GM23338 (cell line): Measurements from ENCODE around the gene GYS2. TPM values are rescaled to one million over a fixed set of nuclear protein-coding genes. Genes with fewer than 3 reads are reported as not detected.

ENCODE experiments used
- ATAC-seq: fragments of 200-7000 bp; cut with Tn5 transposase; 3 replicates; pipeline ENCODE4 v1.9.1; 2020
- DNase-seq: peaks from one replicate; pipeline ENCODE4 v3.0.0-alpha.2; 2015; ENCODE audit warnings: low spot score
- H2AFZ ChIP-seq: fragments of 200-600 bp; sonication (generic); 2 replicates; pipeline ENCODE4 v1.8.0; 2016; ENCODE audit warnings: antibody characterized with exemption, mild to moderate bottlenecking, moderate library complexity
- H3F3A ChIP-seq: fragments of 200-600 bp; sonication (generic); replicated peaks from 2 replicates; pipeline ENCODE4 v1.8.0; 2017; ENCODE audit warnings: antibody characterized with exemption, mixed run types, low read depth
- H3K27ac ChIP-seq: fragments of 200-600 bp; sonication (generic); 2 replicates; pipeline ENCODE4 v1.6.1; 2016; ENCODE audit warnings: low read depth
- H3K27me3 ChIP-seq: fragments of 200-600 bp; sonication (generic); 2 replicates; pipeline ENCODE4 v1.8.0; 2016; ENCODE audit warnings: mild to moderate bottlenecking, mixed run types, moderate library complexity; ENCODE audit not compliant: insufficient read depth
- H3K36me3 ChIP-seq: fragments of 200-600 bp; sonication (generic); 2 replicates; pipeline ENCODE4 v1.8.0; 2016; ENCODE audit warnings: mild to moderate bottlenecking; ENCODE audit not compliant: insufficient read depth
- H3K4me1 ChIP-seq: fragments of 200-600 bp; sonication (generic); 2 replicates; pipeline ENCODE4 v1.8.0; 2016; ENCODE audit warnings: mild to moderate bottlenecking, moderate library complexity; ENCODE audit not compliant: insufficient read depth
- H3K4me2 ChIP-seq: fragments of 200-600 bp; sonication (generic); 2 replicates; pipeline ENCODE4 v1.7.1; 2017; ENCODE audit warnings: mixed run types
- H3K4me3 ChIP-seq: fragments of 200-600 bp; sonication (generic); 2 replicates; pipeline ENCODE4 v1.6.1; 2016; ENCODE audit warnings: mixed run types
- H3K79me2 ChIP-seq: fragments of 200-600 bp; sonication (generic); replicated peaks from 2 replicates; pipeline ENCODE4 v1.8.0; 2017; ENCODE audit warnings: mild to moderate bottlenecking; ENCODE audit not compliant: insufficient read depth
- H3K9me2 ChIP-seq: fragments of 200-600 bp; sonication (generic); 2 replicates; pipeline ENCODE4 v1.8.0; 2017; ENCODE audit not compliant: insufficient read depth
- H4K20me1 ChIP-seq: fragments of 200-600 bp; sonication (generic); replicated peaks from 2 replicates; pipeline ENCODE4 v1.8.0; 2017; ENCODE audit warnings: mild to moderate bottlenecking; ENCODE audit not compliant: insufficient read depth
- H3K27ac Mint-ChIP-seq: 2 replicates; pipeline ENCODE4 v1.8.0; 2020; ENCODE audit warnings: inconsistent platforms, mild to moderate bottlenecking, moderate library complexity, mixed read lengths
- H3K27me3 Mint-ChIP-seq: 3 replicates; pipeline ENCODE4 v1.8.0; 2022; ENCODE audit warnings: low read depth, mild to moderate bottlenecking, moderate library complexity, mixed read lengths, inconsistent platforms; ENCODE audit not compliant: insufficient read depth, poor library complexity
- H3K36me3 Mint-ChIP-seq: 3 replicates; pipeline ENCODE4 v1.8.0; 2021; ENCODE audit warnings: low read depth, mild to moderate bottlenecking, inconsistent platforms, moderate library complexity, mixed read lengths
- H3K4me1 Mint-ChIP-seq: 3 replicates; pipeline ENCODE4 v1.8.0; 2020; ENCODE audit warnings: mild to moderate bottlenecking, inconsistent platforms, mixed read lengths
- H3K4me3 Mint-ChIP-seq: 3 replicates; pipeline ENCODE4 v1.8.0; 2021; ENCODE audit warnings: moderate library complexity, mild to moderate bottlenecking, inconsistent platforms, mixed read lengths
- H3K9me3 Mint-ChIP-seq: 3 replicates; pipeline ENCODE4 v1.8.0; 2020; ENCODE audit warnings: moderate library complexity, mild to moderate bottlenecking, inconsistent platforms, mixed read lengths
- CTCF ChIP-seq, 2 experiments: fragments of 200-600 bp in 1 of 2; sonication (generic) in 1 of 2; conservative IDR thresholded peaks; 2 replicates each; pipeline versions ENCODE4 v1.5.1 to v1.6.1; 2016 to 2017; ENCODE audit warnings: antibody characterized with exemption in 2 of 2, low read depth in 2 of 2, mild to moderate bottlenecking in 2 of 2, moderate library complexity in 1 of 2
- JUNB ChIP-seq: IDR thresholded peaks from one replicate; pipeline ENCODE4 v1.6.1; 2016; ENCODE audit warnings: antibody characterized with exemption; ENCODE audit not compliant: unreplicated experiment
- NANOG ChIP-seq: IDR thresholded peaks from 2 replicates; pipeline ENCODE4 v1.6.1; 2016; ENCODE audit warnings: antibody characterized with exemption, borderline replicate concordance
- STAT1 ChIP-seq: IDR thresholded peaks from one replicate; pipeline ENCODE4 v1.6.1; 2016; ENCODE audit warnings: antibody characterized with exemption; ENCODE audit not compliant: unreplicated experiment
- ZNF114 ChIP-seq: fragments of 250-450 bp; sonication (Bioruptor Pico); IDR thresholded peaks from 2 replicates; pipeline ENCODE4 v1.5.0; 2020; ENCODE audit warnings: mild to moderate bottlenecking, moderate library complexity
- polyA plus RNA-seq: library from polyadenylated mRNA; unstranded; fragments of >200 nt; fragmentation: Nextera tagmentation; extraction: Ambion mirVana; gene quantifications from 2 replicates; pipeline ENCODE4 v1.2.1, GENCODE V29; 2016
- total RNA-seq: library from RNA; depleted of rRNA; stranded (reverse); fragments of >200 nt; shearing (Covaris generic); gene quantifications from 2 replicates; pipeline ENCODE4 v1.2.3, GENCODE V29; 2014
- TF ChIP-seq, protein P1 (sequence below): IDR thresholded peaks from 2 replicates; pipeline ENCODE4 v1.6.1; 2016; ENCODE audit warnings: antibody characterized with exemption
- TF ChIP-seq, protein P2 (sequence below): fragments of 250-450 bp; sonication (Bioruptor Pico); IDR thresholded peaks from 2 replicates; pipeline ENCODE4 v1.5.0; 2020; ENCODE audit warnings: mild to moderate bottlenecking, moderate library complexity

GYS2 gene
- total and polyA plus RNA-seq, 2 experiments from 2014 or later: not detected

GRCh38 chr12:21617030-21617429 lies 12.4 kb upstream of the GYS2 start:
- H3K4me3 Mint-ChIP-seq: no peak overlapping the region
- no peak overlapping the region for H3K4me2 ChIP-seq
- H3K27me3 Mint-ChIP-seq: no peaks in the 10 kb centered on the region
- no peak overlapping the region for H3K27ac Mint-ChIP-seq
- no peak overlapping the region for H3K4me3 ChIP-seq
- no peaks in the 10 kb centered on the region for H3K27me3 ChIP-seq
- no peak for TF ChIP-seq CTCF (conservative IDR thresholded peaks at IDR 0.05; ENCODE audit: low read depth in 2 of 2)
- no peak for TF ChIP-seq JUNB
- TF ChIP-seq NANOG: no peak
- TF ChIP-seq, protein P1, sequence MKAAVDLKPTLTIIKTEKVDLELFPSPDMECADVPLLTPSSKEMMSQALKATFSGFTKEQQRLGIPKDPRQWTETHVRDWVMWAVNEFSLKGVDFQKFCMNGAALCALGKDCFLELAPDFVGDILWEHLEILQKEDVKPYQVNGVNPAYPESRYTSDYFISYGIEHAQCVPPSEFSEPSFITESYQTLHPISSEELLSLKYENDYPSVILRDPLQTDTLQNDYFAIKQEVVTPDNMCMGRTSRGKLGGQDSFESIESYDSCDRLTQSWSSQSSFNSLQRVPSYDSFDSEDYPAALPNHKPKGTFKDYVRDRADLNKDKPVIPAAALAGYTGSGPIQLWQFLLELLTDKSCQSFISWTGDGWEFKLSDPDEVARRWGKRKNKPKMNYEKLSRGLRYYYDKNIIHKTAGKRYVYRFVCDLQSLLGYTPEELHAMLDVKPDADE: no peak
- no peak for TF ChIP-seq ZNF114 (CRISPR knock-in tag)
- TF ChIP-seq, protein P2, sequence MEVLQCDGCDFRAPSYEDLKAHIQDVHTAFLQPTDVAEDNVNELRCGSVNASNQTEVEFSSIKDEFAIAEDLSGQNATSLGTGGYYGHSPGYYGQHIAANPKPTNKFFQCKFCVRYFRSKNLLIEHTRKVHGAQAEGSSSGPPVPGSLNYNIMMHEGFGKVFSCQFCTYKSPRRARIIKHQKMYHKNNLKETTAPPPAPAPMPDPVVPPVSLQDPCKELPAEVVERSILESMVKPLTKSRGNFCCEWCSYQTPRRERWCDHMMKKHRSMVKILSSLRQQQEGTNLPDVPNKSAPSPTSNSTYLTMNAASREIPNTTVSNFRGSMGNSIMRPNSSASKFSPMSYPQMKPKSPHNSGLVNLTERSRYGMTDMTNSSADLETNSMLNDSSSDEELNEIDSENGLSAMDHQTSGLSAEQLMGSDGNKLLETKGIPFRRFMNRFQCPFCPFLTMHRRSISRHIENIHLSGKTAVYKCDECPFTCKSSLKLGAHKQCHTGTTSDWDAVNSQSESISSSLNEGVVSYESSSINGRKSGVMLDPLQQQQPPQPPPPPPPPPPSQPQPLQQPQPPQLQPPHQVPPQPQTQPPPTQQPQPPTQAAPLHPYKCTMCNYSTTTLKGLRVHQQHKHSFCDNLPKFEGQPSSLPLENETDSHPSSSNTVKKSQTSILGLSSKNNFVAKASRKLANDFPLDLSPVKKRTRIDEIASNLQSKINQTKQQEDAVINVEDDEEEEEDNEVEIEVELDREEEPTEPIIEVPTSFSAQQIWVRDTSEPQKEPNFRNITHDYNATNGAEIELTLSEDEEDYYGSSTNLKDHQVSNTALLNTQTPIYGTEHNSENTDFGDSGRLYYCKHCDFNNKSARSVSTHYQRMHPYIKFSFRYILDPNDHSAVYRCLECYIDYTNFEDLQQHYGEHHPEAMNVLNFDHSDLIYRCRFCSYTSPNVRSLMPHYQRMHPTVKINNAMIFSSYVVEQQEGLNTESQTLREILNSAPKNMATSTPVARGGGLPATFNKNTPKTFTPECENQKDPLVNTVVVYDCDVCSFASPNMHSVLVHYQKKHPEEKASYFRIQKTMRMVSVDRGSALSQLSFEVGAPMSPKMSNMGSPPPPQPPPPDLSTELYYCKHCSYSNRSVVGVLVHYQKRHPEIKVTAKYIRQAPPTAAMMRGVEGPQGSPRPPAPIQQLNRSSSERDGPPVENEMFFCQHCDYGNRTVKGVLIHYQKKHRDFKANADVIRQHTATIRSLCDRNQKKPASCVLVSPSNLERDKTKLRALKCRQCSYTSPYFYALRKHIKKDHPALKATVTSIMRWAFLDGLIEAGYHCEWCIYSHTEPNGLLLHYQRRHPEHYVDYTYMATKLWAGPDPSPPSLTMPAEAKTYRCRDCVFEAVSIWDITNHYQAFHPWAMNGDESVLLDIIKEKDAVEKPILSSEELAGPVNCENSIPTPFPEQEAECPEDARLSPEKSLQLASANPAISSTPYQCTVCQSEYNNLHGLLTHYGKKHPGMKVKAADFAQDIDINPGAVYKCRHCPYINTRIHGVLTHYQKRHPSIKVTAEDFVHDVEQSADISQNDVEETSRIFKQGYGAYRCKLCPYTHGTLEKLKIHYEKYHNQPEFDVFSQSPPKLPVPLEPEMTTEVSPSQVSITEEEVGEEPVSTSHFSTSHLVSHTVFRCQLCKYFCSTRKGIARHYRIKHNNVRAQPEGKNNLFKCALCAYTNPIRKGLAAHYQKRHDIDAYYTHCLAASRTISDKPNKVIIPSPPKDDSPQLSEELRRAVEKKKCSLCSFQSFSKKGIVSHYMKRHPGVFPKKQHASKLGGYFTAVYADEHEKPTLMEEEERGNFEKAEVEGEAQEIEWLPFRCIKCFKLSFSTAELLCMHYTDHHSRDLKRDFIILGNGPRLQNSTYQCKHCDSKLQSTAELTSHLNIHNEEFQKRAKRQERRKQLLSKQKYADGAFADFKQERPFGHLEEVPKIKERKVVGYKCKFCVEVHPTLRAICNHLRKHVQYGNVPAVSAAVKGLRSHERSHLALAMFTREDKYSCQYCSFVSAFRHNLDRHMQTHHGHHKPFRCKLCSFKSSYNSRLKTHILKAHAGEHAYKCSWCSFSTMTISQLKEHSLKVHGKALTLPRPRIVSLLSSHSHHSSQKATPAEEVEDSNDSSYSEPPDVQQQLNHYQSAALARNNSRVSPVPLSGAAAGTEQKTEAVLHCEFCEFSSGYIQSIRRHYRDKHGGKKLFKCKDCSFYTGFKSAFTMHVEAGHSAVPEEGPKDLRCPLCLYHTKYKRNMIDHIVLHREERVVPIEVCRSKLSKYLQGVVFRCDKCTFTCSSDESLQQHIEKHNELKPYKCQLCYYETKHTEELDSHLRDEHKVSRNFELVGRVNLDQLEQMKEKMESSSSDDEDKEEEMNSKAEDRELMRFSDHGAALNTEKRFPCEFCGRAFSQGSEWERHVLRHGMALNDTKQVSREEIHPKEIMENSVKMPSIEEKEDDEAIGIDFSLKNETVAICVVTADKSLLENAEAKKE: no peak
- TF ChIP-seq STAT1: no peak
- no peaks in the 10 kb centered on the region for H3F3A ChIP-seq
- H3K9me2 ChIP-seq: no peaks in the 10 kb centered on the region
- H3K36me3 Mint-ChIP-seq: no peaks in the 10 kb centered on the region
- no peaks in the 10 kb centered on the region for H3K79me2 ChIP-seq
- H3K4me1 ChIP-seq: no peaks in the 10 kb centered on the region
- H3K9me3 Mint-ChIP-seq: peaks cover 2% of the 10 kb centered on the region; the same call in 1 of the 3 replicates
- ATAC-seq: no peak
- no peak for DNase-seq
- no peak overlapping the region for H3K27ac ChIP-seq
- no peaks in the 10 kb centered on the region for H3K4me1 Mint-ChIP-seq
- no peak overlapping the region for H2AFZ ChIP-seq
- no peaks in the 10 kb centered on the region for H3K36me3 ChIP-seq
- no peaks in the 10 kb centered on the region for H4K20me1 ChIP-seq
